ENCODE results near the gene PCF11.

The PCF11 gene

GRCh38 chr11:83151274-83151977, 5.5 kb upstream of the PCF11 start:
- DNase-seq (ENCODE audit: low read depth in 2 of 2), result no peak

- no peak for DNase-seq (ENCODE audit: low read depth in 2 of 2)
These were observed 4.7 kb upstream of the PCF11 start for GRCh38 chr11:83152264-83152663.

- DNase-seq (ENCODE audit: low read depth in 2 of 2), result no peak
These were observed 3.2 kb upstream of the PCF11 start for GRCh38 chr11:83153764-83154163.

- peak in 1 of 2 donors; percentile 97 for DNase-seq (ENCODE audit: low read depth in 2 of 2)
These were observed 561 bp upstream of the PCF11 start for GRCh38 chr11:83156144-83156995.

GRCh38 chr11:83157594-83158356, 844 bp downstream of the PCF11 start:
- DNase-seq (ENCODE audit: low read depth in 2 of 2), result no peak

- no peak for DNase-seq (ENCODE audit: low read depth in 2 of 2)
These were observed 1.4 kb downstream of the PCF11 start for GRCh38 chr11:83158357-83158786.

GRCh38 chr11:83158965-83159901, 2.3 kb downstream of the PCF11 start:
- no peak for DNase-seq (ENCODE audit: low read depth in 2 of 2)

GRCh38 chr11:83159902-83160865, 3.3 kb downstream of the PCF11 start:
- no peak for DNase-seq (ENCODE audit: low read depth in 2 of 2)

GRCh38 chr11:83161610-83162199, 4.8 kb downstream of the PCF11 start:
- no peak for DNase-seq (ENCODE audit: low read depth in 2 of 2)

- DNase-seq (ENCODE audit: low read depth in 2 of 2), result no peak
These were observed 5.4 kb downstream of the PCF11 start for GRCh38 chr11:83162377-83162776.

- DNase-seq (ENCODE audit: low read depth in 2 of 2), result no peak
These were observed 9.4 kb downstream of the PCF11 start for GRCh38 chr11:83166193-83166866.

- DNase-seq (ENCODE audit: low read depth in 2 of 2), result no peak
These were observed 11.8 kb downstream of the PCF11 start for GRCh38 chr11:83168756-83169155.

- DNase-seq (ENCODE audit: low read depth in 2 of 2), result no peak
These were observed 13.9 kb downstream of the PCF11 start for GRCh38 chr11:83170865-83171264.

GRCh38 chr11:83172551-83172950, 15.6 kb downstream of the PCF11 start:
- DNase-seq (ENCODE audit: low read depth in 2 of 2), result no peak

GRCh38 chr11:83174008-83174407, 17.1 kb downstream of the PCF11 start:
- DNase-seq (ENCODE audit: low read depth in 2 of 2), result no peak

- no peak for DNase-seq (ENCODE audit: low read depth in 2 of 2)
These were observed 18.9 kb downstream of the PCF11 start for GRCh38 chr11:83175815-83176214.

- DNase-seq (ENCODE audit: low read depth in 2 of 2), result no peak
These were observed 24.9 kb downstream of the PCF11 start for GRCh38 chr11:83181815-83182214.

- no peak for DNase-seq (ENCODE audit: low read depth in 2 of 2)
These were observed 28.8 kb downstream of the PCF11 start for GRCh38 chr11:83185767-83186166.

- no peak for DNase-seq (ENCODE audit: low read depth in 2 of 2)
These were observed 30.5 kb downstream of the PCF11 start for GRCh38 chr11:83187465-83187864.

Data from stimulated activated CD4-positive, alpha-beta T cell treated with anti-CD3 and anti-CD28 coated beads, Interleukin-1b, Interleukin-23, amount 100 ng/mL, for 1 hour (primary cell).